OCI-LY1 (cell line): ENCODE results near the gene RYR1.
"Not testable (repeated sequence)": the region's sequence is repeated elsewhere in the genome, so short reads cannot be mapped to it uniquely, and the experiment has no call there.

Experiments used
- H2AFZ ChIP-seq: fragments of 200-600 bp; sonication (generic), shearing (Covaris generic); 2 replicates; pipeline ENCODE4 v1.6.0; 2014; ENCODE audit warnings: antibody characterized with exemption, mild to moderate bottlenecking, low read length
- H3F3A ChIP-seq: fragments of 200-600 bp; sonication (generic), shearing (Covaris generic); 2 replicates; pipeline ENCODE4 v1.6.0; 2014; ENCODE audit warnings: mild to moderate bottlenecking, antibody characterized with exemption, low read length, moderate library complexity; ENCODE audit not compliant: insufficient read depth
- H3K27ac ChIP-seq: fragments of 200-600 bp; sonication (generic); 2 replicates; pipeline ENCODE4 v1.5.1; 2014; ENCODE audit warnings: low read length, mixed run types, mild to moderate bottlenecking, low read depth; ENCODE audit not compliant: poor library complexity, severe bottlenecking
- H3K27me3 ChIP-seq: fragments of 200-600 bp; sonication (generic); 2 replicates; pipeline ENCODE4 v1.6.0; 2014; ENCODE audit warnings: antibody characterized with exemption, mild to moderate bottlenecking, low read length, moderate library complexity; ENCODE audit not compliant: insufficient read depth
- H3K36me3 ChIP-seq: fragments of 200-600 bp; sonication (generic); 2 replicates; pipeline ENCODE4 v1.6.1; 2014; ENCODE audit warnings: mild to moderate bottlenecking, antibody characterized with exemption, low read length, moderate library complexity, mixed read lengths; ENCODE audit not compliant: insufficient read depth
- H3K4me1 ChIP-seq: fragments of 200-600 bp; sonication (generic); 2 replicates; pipeline ENCODE4 v1.5.1; 2014; ENCODE audit warnings: mild to moderate bottlenecking, low read length, moderate library complexity; ENCODE audit not compliant: insufficient read depth, severe bottlenecking
- H3K4me2 ChIP-seq: fragments of 200-600 bp; sonication (generic), shearing (Covaris generic); 2 replicates; pipeline ENCODE4 v1.6.1; 2014; ENCODE audit warnings: low read length
- H3K4me3 ChIP-seq: fragments of 200-600 bp; sonication (generic); 2 replicates; pipeline ENCODE4 v1.5.1; 2014; ENCODE audit warnings: low read length, low read depth, mild to moderate bottlenecking, mixed read lengths; ENCODE audit not compliant: poor library complexity, severe bottlenecking
- H3K79me2 ChIP-seq: fragments of 200-600 bp; shearing (Covaris generic); 2 replicates; pipeline ENCODE4 v1.6.1; 2016; ENCODE audit warnings: mixed run types, low read length, mixed read lengths; ENCODE audit not compliant: insufficient read depth
- H3K9ac ChIP-seq: fragments of 200-600 bp; sonication (generic), shearing (Covaris generic); 2 replicates; pipeline ENCODE4 v1.6.1; 2014; ENCODE audit warnings: mild to moderate bottlenecking, low read length, mixed read lengths
- H3K9me2 ChIP-seq: fragments of 200-600 bp; sonication (generic), shearing (Covaris generic); 2 replicates; pipeline ENCODE4 v1.6.1; 2014; ENCODE audit warnings: low read depth, mild to moderate bottlenecking, low read length, mixed read lengths
- H3K9me3 ChIP-seq: fragments of 200-600 bp; shearing (Covaris generic); 2 replicates; pipeline ENCODE4 v1.6.1; 2014; ENCODE audit warnings: low read length, mixed read lengths
- H4K20me1 ChIP-seq: fragments of 200-600 bp; sonication (generic), shearing (Covaris generic); 2 replicates; pipeline ENCODE4 v1.6.0; 2016; ENCODE audit warnings: mild to moderate bottlenecking, low read length; ENCODE audit not compliant: insufficient read depth
- EZH2 ChIP-seq: fragments of 200-600 bp; sonication (generic), shearing (Covaris generic); IDR thresholded peaks from 2 replicates; pipeline ENCODE4 v1.8.0; 2017; ENCODE audit warnings: borderline replicate concordance, mixed run types, mild to moderate bottlenecking, antibody characterized with exemption, low read length, moderate library complexity, mixed read lengths
- TF ChIP-seq, protein P1 (sequence below): fragments of 200-600 bp; sonication (generic), shearing (Covaris generic); IDR thresholded peaks from 2 replicates; pipeline ENCODE4 v1.5.1; 2017; ENCODE audit warnings: mild to moderate bottlenecking, antibody characterized with exemption, low read length, moderate library complexity, mixed read lengths

The RYR1 gene

DNA sequence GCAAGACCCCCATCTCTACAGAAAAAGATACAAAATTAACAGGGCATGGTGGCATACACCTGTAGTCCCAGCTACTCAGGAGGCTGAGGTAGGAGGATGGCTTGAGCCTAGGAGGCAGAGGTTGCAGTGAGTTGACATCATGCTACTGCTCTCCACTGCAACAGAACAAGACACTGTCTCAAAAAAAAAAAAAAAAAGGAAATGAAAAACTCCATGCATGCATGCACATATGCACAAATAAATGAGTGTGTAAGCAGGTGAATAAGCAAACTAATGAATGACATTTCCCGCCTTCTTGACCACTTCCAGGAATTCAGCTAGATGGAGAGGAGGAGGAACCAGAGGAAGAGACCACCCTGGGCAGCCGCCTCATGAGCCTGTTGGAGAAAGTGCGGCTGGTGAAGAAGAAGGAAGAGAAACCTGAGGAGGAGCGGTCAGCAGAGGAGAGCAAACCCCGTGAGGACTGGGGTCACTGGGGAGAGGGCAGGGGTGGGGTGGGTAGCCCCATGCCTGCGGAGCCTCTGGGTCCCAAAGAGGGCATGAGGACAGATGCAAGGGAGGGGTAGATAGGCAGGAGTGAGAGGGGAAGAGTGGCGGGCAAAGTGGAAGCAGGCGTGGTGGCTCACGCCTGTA, 58.8 kb downstream of the RYR1 start:
- H2AFZ ChIP-seq: no peak overlapping the region
- H3K79me2 ChIP-seq: no peaks in the 10 kb centered on the region
- H4K20me1 ChIP-seq: no peaks in the 10 kb centered on the region
- H3K4me3 ChIP-seq: no peak overlapping the region
- no peak overlapping the region for H3K4me2 ChIP-seq
- no peaks in the 10 kb centered on the region for H3K9me2 ChIP-seq
- no peak overlapping the region for H3K9ac ChIP-seq
- H3K27ac ChIP-seq: no peak overlapping the region
- peaks cover 4% of the 10 kb centered on the region; the same call in 1 of the 2 replicates for H3K9me3 ChIP-seq
- H3K36me3 ChIP-seq: no peaks in the 10 kb centered on the region
- H3K4me1 ChIP-seq: no peaks in the 10 kb centered on the region
- TF ChIP-seq, protein P1, sequence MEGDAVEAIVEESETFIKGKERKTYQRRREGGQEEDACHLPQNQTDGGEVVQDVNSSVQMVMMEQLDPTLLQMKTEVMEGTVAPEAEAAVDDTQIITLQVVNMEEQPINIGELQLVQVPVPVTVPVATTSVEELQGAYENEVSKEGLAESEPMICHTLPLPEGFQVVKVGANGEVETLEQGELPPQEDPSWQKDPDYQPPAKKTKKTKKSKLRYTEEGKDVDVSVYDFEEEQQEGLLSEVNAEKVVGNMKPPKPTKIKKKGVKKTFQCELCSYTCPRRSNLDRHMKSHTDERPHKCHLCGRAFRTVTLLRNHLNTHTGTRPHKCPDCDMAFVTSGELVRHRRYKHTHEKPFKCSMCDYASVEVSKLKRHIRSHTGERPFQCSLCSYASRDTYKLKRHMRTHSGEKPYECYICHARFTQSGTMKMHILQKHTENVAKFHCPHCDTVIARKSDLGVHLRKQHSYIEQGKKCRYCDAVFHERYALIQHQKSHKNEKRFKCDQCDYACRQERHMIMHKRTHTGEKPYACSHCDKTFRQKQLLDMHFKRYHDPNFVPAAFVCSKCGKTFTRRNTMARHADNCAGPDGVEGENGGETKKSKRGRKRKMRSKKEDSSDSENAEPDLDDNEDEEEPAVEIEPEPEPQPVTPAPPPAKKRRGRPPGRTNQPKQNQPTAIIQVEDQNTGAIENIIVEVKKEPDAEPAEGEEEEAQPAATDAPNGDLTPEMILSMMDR: no peak
- TF ChIP-seq EZH2: no peak
- peaks cover 3% of the 10 kb centered on the region; the same call in 1 of the 2 replicates for H3K27me3 ChIP-seq
- H3F3A ChIP-seq: no peaks in the 10 kb centered on the region

DNA sequence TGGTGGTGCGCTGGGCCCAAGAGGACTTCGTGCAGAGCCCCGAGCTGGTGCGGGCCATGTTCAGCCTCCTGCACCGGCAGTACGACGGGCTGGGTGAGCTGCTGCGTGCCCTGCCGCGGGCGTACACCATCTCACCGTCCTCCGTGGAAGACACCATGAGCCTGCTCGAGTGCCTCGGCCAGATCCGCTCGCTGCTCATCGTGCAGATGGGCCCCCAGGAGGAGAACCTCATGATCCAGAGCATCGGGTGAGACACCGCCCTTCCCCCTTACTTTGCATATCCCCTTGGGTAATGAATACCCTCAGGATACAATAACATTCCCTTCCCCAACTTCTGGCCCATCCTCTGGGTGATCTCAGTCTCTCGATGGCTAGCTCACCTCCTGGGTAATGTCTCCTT, 60.9 kb downstream of the RYR1 start:
- Histone ChIP-seq H3K4me2 (no peak overlapping the region), H3K9me2 (no peaks in the 10 kb centered on the region), H3K27ac (no peak overlapping the region), H3K4me3 (no peak overlapping the region), H3K9ac (no peak overlapping the region), H3K9me3 (peaks cover 4% of the 10 kb centered on the region; the same call in 1 of the 2 replicates), H3F3A (no peaks in the 10 kb centered on the region), H3K79me2 (no peaks in the 10 kb centered on the region), H3K36me3 (no peaks in the 10 kb centered on the region), H3K27me3 (peaks cover 3% of the 10 kb centered on the region; the same call in 1 of the 2 replicates), H2AFZ (no peak overlapping the region), H3K4me1 (no peaks in the 10 kb centered on the region), H4K20me1 (no peaks in the 10 kb centered on the region)
- TF ChIP-seq EZH2: no peak
- TF ChIP-seq, protein P1: no peak

DNA sequence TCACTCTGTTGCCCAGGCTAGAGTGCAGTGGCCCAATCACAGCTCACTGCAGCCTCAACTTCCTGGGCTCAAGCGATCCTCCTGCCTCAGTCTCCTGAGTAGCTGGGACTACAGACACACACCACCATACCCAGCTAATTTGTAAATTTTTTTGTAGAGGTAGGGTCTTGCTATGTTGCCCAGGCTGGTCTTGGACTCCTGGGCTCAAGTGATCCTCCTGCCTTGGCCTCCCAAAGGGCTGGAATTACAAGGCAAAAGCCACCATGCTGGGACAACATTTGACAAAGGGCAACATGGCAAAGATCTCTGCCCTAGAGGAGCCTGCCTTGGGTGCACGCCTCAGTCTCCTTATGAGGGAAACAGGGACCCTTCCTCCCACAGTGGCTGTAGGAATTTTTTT, 61.9 kb downstream of the RYR1 start:
- H3K9me3 ChIP-seq, H3K36me3 ChIP-seq, H3K4me3 ChIP-seq, H3K27me3 ChIP-seq, H3K9ac ChIP-seq, H3K27ac ChIP-seq, H3K4me1 ChIP-seq, H3K79me2 ChIP-seq, H3F3A ChIP-seq, H3K4me2 ChIP-seq, H2AFZ ChIP-seq, H4K20me1 ChIP-seq, H3K9me2 ChIP-seq: not testable (repeated sequence)

DNA sequence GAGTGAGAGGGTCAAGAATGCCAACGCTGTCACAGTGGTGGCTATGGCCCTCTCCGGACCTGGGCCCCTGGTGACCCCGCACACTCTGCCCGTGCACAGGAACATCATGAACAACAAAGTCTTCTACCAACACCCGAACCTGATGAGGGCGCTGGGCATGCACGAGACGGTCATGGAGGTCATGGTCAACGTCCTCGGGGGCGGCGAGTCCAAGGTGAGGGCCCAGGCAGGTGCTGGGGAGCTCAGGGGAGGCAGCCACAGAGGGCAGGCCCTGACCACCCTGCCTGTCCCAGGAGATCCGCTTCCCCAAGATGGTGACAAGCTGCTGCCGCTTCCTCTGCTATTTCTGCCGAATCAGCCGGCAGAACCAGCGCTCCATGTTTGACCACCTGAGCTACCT, 62.6 kb downstream of the RYR1 start:
- no peaks in the 10 kb centered on the region for H3K36me3 ChIP-seq
- no peaks in the 10 kb centered on the region for H3K79me2 ChIP-seq
- H2AFZ ChIP-seq: no peak overlapping the region
- no peaks in the 10 kb centered on the region for H3K4me1 ChIP-seq
- H3K27ac ChIP-seq: no peak overlapping the region
- H3K9me3 ChIP-seq: no peaks in the 10 kb centered on the region
- no peaks in the 10 kb centered on the region for H3F3A ChIP-seq
- no peaks in the 10 kb centered on the region for H4K20me1 ChIP-seq
- TF ChIP-seq EZH2: no peak
- no peak overlapping the region for H3K4me2 ChIP-seq
- H3K9ac ChIP-seq: no peak overlapping the region
- no peak overlapping the region for H3K4me3 ChIP-seq
- H3K27me3 ChIP-seq: peaks cover 3% of the 10 kb centered on the region; the same call in 1 of the 2 replicates
- no peaks in the 10 kb centered on the region for H3K9me2 ChIP-seq
